ENCODE results near the gene LAD1.

The LAD1 gene

GRCh38 chr1:201426479-201427310 lies 27.6 kb upstream of the LAD1 start:
- TF ChIP-seq CTCF (IDR thresholded peaks at IDR 0.05; ENCODE audit: low read depth, low read length, missing control alignments) = no peak
- no peak overlapping the region for H3K4me3 ChIP-seq (ENCODE audit: low read depth, low read length)
- no peak for DNase-seq (ENCODE audit: low read depth)

- no peak for DNase-seq (ENCODE audit: low read depth)
- TF ChIP-seq CTCF (IDR thresholded peaks at IDR 0.05; ENCODE audit: low read depth, low read length, missing control alignments) = no peak
- H3K4me3 ChIP-seq (ENCODE audit: low read depth, low read length) = no peak overlapping the region
These were observed 25.0 kb upstream of the LAD1 start for GRCh38 chr1:201424146-201424545.

GRCh38 chr1:201423655-201424054 lies 24.5 kb upstream of the LAD1 start:
- no peak for TF ChIP-seq CTCF (IDR thresholded peaks at IDR 0.05; ENCODE audit: low read depth, low read length, missing control alignments)
- H3K4me3 ChIP-seq (ENCODE audit: low read depth, low read length) = no peak overlapping the region
- DNase-seq (ENCODE audit: low read depth) = no peak

- no peak overlapping the region for H3K4me3 ChIP-seq (ENCODE audit: low read depth, low read length)
- DNase-seq (ENCODE audit: low read depth) = no peak
- no peak for TF ChIP-seq CTCF (IDR thresholded peaks at IDR 0.05; ENCODE audit: low read depth, low read length, missing control alignments)
These were observed 23.4 kb upstream of the LAD1 start for GRCh38 chr1:201422436-201423030.

DNA sequence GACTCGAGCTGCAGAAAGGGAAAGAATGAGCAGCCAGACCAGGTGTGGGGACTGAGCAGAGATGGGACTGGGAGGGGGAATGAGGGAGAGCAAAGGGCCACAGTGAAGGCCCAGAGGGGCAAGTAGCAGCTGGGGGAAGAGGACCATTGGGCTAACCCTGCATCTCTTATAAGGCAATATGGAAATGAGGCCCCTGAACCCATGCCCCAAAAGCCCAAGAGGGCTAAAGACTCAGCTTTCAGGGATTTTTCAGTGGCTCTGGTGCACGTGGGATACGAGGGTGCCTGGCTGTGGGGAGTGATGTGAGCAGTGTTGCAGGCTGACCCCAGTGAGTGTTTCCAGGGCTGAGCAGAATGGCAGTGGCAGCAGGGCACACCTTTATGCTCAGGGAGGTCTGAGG lies 22.9 kb upstream of the LAD1 start:
- no peak overlapping the region for H3K4me3 ChIP-seq (ENCODE audit: low read depth, low read length)
- DNase-seq (ENCODE audit: low read depth) = no peak
- no peak for TF ChIP-seq CTCF (IDR thresholded peaks at IDR 0.05; ENCODE audit: low read depth, low read length, missing control alignments)

DNA sequence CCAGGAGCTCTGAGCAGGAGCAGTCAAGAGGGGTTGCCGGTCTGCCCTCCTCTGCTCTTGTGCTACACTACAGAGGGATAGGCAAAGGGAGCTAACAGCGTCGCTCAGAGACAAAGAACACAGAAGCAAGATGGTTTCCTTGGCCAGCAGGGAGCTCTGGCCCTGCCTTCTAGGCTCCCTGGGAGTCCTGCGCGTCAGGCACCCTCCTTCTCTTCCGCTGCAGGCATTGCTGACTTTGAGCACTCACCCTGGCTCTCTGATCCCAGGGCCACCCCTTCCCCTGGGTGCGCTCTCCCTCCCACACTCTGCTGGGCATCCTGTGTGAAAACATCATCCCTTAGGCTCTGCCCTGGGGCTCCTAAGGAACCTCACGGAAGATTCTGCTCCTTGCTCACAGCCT lies 21.9 kb upstream of the LAD1 start:
- no peak for TF ChIP-seq CTCF (IDR thresholded peaks at IDR 0.05; ENCODE audit: low read depth, low read length, missing control alignments)
- H3K4me3 ChIP-seq (ENCODE audit: low read depth, low read length) = no peak overlapping the region
- DNase-seq (ENCODE audit: low read depth) = no peak

DNA sequence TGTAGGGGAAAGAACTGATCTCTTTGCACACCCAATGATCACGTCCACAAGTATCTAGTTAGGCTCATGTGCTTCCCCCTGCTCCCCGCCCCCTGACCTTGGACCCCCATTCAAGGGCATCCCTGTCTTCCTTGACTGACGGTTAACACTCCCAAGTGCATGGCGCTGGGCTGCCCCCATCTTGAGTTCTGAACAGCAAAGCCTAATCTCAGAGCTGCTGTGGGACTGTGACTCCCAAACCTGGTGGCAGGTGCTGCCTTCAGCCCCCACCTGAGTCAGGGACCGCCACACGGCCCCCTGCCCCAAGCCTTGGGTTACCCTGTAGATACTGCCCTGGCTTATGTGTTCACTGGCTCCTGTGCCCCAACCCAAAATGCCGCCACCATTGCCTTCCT lies 21.5 kb upstream of the LAD1 start:
- H3K4me3 ChIP-seq (ENCODE audit: low read depth, low read length) = no peak overlapping the region
- no peak for DNase-seq (ENCODE audit: low read depth)
- TF ChIP-seq CTCF (IDR thresholded peaks at IDR 0.05; ENCODE audit: low read depth, low read length, missing control alignments) = no peak

Measured in GM12864 (cell line).